Stimulated activated CD4-positive, alpha-beta T cell treated with anti-CD3 and anti-CD28 coated beads, Interleukin-15, amount 100 ng/mL, for 24 hours (primary cell): ENCODE data around the gene SYNDIG1L.
"Not testable (repeated sequence)": the region's sequence is repeated elsewhere in the genome, so short reads cannot be mapped to it uniquely, and the experiment has no call there.

Experiments used
- DNase-seq: peaks from one replicate; pipeline ENCODE4 v3.0.0-alpha.2; 2020

SYNDIG1L gene

DNA sequence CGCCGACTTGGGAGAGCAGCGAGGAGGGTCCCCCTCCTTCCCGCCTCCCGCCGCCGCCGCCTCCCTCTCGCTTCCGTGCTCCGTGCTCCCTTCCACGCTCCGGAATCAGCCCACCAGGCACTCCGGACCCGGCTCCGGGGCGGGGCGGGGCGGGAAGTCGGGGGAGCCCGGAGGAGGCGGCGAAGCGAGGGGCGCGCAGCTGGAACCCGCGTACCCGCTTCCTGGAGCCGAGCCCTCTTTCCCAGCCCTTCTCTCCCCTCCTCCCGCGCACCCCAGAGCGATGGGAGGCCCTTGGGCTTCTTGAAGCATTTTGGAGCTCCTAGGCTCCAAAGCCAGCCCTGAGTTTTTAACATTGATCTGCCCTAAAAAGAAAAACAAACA lies at the start of gene SYNDIG1L:
Gene SYNDIG1L, minus strand, starts transcription at position 9 of the 381 bp plus-strand sequence. CDS start 16,466 bp downstream, outside the sequence.
- no peak for DNase-seq

DNA sequence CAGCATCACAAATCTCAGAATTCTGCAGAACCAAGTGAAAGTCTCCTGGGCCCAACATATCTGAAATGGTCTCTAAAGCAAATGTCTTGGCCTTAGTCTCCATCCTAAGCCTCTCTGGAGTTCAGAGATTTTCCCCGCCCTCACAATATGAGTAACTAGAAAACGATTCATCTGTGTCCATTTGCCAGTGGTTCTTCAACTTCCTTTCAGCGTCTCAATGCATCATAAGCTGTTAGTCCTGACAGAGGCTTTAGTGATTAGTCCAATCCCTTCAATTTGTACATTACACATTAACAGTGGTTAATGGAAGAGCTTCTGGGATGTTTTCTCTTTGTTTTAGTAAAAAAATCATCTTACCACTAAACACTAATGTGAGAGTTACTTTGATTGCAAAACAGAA lies 49.7 kb upstream of the SYNDIG1L start:
- no peak for DNase-seq

GRCh38 chr14:74474376-74474775 lies 48.4 kb upstream of the SYNDIG1L start:
- no peak for DNase-seq

DNA sequence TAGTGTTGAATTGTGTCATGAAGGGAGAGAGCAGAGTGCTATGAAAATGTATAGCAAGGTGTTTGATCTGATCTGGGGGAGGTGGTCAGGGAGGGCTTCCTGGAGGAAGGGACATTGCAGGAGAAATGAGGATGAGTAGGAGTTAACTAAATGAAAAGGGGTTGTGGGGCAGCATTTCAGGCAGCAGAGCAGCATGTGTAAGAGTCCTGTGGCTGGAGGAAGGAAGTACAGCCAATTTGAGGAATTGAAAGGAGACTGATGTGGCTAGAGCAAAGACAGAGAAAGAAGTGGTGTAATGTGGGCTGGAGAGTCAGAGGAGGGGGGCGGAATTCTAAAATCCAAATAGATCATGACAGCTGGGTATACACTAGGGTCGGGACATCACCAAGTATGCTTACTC lies 46.6 kb upstream of the SYNDIG1L start:
- no peak for DNase-seq

DNA sequence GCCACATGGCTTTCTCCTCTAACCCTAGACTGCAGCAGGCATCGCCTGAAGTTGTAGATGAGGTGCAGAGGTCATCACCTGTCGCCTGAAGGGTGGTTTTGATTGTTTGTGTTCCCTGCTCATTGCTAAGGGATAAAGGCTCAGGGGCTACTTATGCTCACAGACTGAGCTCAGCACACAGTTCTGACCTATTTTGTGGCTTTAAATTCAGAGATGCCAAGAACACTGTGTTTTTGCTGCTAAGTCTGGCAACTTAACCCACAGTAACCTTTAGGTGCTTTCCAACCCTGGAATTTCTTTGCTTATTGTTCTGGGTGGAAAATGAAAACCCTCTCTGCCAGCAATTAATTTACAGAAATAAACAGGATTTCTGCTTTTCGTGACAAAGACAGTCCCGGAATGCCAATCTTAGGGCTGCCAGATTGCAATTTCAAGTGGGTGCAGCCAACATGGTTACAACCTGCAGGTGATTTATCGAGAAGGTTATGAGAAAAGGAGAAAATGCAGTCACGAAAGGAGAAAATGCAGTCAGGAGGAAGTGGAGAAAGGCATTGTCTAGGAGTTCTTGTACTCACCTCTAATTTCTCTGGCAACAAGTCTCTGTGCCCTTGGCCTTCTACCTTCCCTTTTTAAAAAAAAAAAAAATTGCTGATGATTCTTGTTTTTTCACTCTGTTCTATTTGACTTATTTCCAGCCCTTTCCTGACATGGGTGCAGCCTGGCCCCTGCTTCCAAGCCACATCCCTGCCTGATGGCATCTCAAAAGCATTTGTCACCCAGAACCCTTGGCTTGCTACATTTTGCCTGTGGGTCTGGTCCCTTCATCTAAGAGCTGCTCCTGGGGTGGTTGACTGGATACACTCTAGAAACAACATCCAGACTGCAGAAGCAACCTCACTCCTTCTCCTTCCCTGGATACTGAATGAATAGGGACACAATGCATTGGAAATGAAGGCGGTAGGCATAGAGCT lies 43.8 kb upstream of the SYNDIG1L start:
- no peak for DNase-seq

DNA sequence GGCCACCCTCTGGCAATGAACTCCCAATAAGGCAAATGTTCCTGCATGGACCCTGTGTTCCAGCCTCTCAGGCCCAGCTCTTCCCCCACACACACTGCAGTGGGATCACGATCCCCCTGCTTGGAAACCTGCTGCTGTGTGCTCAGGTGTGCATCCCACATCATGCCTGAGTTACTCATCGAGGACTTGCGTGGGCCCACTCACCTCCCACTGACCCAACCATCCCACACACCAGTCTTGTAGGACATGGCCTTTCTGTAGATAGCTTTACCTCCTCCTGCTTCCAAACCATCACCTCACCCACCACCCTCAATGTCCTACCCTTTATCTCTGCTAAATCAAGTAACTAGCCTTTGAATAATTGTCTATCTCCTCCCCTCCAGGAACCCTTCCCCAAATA lies 42.5 kb upstream of the SYNDIG1L start:
- no peak for DNase-seq

DNA sequence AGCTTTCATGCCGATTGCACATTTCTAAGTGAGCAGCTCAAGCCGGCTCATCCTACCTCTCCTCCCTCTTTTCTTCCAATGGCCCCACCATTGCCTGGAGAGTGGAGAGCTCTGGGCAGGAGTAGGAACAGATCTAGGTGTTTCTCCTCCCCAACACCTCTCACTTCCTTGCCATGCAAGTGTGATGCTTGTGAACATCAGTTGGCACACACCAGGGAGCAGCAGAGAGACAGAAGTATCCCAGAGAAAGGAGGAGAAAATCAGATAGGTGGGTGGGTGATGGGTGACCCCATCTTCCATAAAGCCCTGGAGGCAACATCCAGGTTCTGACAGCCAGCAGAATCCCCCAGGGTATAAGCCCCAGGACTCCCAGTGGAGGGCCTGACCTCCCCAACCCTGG lies 39.3 kb upstream of the SYNDIG1L start:
- DNase-seq = no peak

GRCh38 chr14:74464785-74465184 lies 38.8 kb upstream of the SYNDIG1L start:
- DNase-seq = no peak

GRCh38 chr14:74463697-74464096 lies 37.7 kb upstream of the SYNDIG1L start:
- DNase-seq = no peak

- DNase-seq = no peak
Measured at GRCh38 chr14:74462993-74463392, 37.0 kb upstream of the SYNDIG1L start.

- no peak for DNase-seq
Measured at GRCh38 chr14:74459976-74460375, 34.0 kb upstream of the SYNDIG1L start.

DNA sequence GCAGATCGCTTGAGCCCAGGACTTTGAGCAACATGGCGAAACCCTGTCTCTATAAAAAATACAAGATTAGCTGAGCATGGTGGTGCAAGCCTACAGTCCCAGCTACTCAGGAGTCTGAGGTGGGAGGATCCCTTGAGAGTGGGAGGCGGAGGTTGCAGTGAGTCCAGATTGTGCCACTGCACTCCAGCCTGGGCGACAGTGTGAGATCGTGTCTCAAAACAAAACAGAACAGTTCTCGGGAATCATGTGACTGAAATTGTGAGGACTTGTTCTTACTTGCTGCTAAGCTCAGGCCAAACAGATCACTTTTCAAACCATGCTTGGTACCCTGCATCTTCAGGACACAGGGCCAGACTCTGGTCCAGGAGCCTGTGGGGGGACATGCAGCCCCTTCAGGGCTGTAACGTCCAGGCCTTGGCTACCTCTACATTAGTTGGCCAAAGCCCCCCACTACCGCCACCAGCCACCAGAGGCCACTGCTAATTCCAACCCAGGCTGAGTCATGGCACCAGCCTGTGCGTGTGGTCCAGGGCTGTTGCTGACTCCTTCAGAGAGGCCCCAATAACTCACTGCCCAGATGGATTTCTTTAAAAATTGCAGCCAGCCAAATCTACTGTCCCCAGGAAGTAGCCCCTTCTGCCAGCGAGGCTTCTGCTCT lies 33.4 kb upstream of the SYNDIG1L start:
- peak; percentile 40 for DNase-seq

DNA sequence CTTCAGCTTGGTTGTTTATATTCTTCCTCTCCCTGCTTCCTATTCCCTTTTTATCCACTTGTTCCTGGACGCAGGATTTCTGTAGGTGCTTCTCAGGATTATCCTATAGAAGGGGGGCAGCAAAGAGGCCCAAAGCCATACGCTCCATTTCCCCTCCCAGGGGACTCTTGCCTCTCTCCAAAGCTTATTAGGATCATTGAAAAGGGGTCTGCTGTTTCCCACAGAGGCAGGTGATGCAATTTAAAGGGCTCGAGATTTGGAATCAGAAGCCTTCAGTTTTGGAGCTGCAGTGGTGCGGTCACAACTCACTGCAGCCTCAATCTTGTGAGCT lies 31.5 kb upstream of the SYNDIG1L start:
- no peak for DNase-seq

DNA sequence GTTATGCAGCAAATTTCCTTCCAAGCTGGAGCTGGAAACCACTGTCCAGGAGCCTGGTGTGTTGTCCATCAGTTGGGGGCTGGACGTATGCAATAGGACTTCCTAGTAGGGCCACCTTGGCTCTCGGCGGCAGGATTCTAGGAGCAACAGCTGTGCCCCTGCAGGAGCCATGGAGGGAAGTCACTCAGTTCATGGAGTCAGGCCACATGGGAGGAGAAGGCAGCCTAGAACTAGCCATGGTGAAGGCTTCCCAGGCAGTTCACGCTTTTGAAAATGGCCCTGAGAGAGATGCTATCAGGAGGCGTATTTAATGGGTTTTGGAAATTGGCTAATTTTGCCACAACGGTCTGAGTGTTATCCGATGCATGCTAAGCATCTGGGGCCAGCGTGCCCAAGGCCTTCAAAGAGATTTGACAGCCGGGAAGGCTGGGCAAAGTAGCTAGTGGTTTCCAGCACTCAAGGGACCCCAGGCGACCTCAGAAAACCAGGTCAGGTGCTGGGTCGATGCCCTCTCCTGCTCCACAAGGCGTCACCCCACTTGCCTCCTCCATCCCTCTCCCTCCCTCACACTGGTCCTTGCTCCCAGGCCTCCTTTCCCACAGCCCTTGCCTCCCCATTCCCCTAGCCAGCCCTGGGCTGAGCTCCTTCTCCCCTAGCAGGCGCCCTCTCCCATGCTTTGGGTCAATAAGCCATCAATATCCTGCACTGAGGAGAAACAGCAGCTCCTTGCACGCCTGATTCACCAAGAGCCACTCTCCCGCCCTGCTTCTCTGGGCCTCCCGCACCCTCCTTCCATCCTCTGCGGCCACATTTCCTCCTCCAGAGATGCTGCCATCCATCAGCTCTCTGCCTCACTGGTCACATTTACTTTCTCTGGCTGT lies 30.9 kb upstream of the SYNDIG1L start:
- DNase-seq = no peak

- DNase-seq = not testable (repeated sequence)
Measured at GRCh38 chr14:74454397-74454796, 28.4 kb upstream of the SYNDIG1L start.

GRCh38 chr14:74444866-74445265 lies 18.9 kb upstream of the SYNDIG1L start:
- no peak for DNase-seq

GRCh38 chr14:74442757-74443156 lies 16.7 kb upstream of the SYNDIG1L start:
- no peak for DNase-seq

DNA sequence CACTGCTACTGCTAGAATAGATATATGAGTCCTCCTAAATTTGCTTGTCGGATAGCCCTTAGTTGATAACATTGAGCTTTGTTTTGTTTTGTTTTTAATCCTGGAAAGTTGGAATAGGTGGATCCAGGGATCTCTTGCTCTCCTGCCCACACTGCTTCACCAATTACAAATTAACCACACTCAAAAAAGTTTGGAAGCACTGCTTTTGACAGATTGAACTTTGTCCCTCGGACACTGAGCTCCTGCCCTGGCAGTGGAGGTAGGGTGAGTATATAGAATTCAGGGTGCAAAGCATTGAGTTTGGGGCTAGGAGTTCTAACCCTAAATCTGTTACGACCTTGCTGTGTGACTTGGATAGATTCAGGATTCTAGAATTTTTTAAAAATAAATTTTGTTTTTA lies 15.1 kb upstream of the SYNDIG1L start:
- DNase-seq = no peak

DNA sequence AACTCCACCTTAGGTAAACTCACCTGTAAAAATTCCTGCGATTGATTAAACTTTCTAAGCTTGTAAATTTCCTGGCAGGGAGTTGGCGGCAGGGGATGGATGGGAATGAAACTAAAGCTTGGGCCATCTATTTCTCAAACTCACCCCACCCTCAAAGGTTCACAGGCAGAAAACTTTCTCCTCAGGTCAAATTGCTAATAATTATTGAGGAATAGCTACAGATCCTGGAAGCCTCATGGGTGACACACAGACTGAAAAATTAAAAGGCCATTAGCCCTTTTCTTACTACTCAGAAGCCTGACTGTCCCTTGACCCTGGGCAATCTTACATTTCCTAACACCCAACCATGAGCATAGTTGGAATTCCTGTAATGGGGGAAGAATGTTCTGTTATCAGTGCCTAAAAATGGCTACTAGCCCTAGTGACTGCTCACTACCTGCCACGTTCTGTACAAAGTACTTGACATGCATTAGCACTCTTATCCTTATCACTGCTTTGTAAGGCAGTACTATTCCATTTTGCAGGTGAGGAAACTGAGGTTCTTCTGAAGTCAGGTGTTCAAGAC lies 12.4 kb upstream of the SYNDIG1L start:
- DNase-seq = no peak

DNA sequence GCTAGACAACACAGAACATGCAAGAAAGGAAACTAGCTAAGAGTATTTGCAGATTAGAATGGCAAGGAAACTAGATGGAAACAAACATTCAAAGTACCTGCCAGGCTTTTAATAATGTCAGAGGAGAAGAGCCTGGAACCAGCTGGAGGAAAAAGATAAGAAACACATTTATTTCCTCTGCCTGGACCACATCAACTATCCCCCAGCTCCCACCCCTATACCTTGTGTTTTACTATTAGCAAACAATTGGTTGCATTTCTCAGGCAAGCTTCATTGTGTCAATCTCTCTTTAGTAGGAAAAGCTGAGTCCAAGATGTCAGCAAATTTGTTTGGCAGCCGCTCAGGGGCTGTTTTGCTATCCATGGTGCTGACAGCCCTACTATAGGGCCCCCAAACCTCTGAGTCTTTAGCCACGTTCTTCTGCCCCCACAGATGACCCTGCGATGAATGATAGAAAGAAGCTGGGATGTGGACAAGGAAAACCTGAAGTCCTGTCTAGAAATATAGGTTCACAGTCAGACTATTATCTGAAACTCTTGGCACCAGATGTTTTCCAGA lies 11.6 kb upstream of the SYNDIG1L start:
- no peak for DNase-seq

GRCh38 chr14:74434294-74434693 lies 8.3 kb upstream of the SYNDIG1L start:
- DNase-seq = no peak

DNA sequence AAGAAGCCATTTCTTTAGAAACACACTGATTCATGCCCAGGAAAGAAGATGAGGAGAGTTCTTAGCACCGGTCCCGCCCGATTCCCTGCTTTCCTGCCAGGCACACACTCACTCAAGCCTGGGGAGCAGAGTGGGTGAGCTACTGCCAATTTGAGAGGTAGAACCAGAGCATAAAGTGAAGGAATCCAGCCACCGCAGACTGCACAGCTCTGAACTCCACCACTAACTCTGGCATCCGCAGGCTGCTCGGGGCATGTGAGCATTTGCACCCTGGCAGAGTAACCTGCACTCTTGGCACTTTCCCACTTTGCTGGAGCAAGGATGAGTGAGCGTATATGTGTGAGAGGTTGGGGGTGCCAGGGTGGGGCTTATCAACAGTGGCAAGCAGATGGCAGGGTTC lies 4.0 kb upstream of the SYNDIG1L start:
- no peak for DNase-seq

GRCh38 chr14:74429221-74429691 lies 3.2 kb upstream of the SYNDIG1L start:
- no peak for DNase-seq
